CD4-positive, alpha-beta T cell (primary cell): ENCODE results near the gene BLCAP. TPM values are rescaled to one million over a fixed set of nuclear protein-coding genes. Genes with fewer than 3 reads are reported as not detected.
A peak's percentile ranks its signal among the peaks of the same experiment; 100 is the strongest.

Experiments used
- ATAC-seq: fragments of 200-7000 bp; cut with Tn5 transposase; one replicate; pipeline ENCODE4 v1.10.0; 2022; ENCODE audit warnings: mild to moderate bottlenecking; ENCODE audit not compliant: poor library complexity
- CTCF ChIA-PET: fragments of 350-600 bp; sonication (Branson Sonifier 250); formaldehyde crosslinking; loops from one replicate; lab custom pipeline; 2021; ENCODE audit warnings: antibody characterized with exemption, inconsistent platforms; lab: Charles Lee
- POLR2A ChIA-PET: fragments of 350-600 bp; sonication (Branson Sonifier 250); formaldehyde crosslinking; loops from one replicate; lab custom pipeline; 2021; ENCODE audit warnings: antibody characterized with exemption, inconsistent platforms; lab: Charles Lee
- DNase-seq, 14 experiments: peaks; one replicate each; pipeline ENCODE4 v3.0.0-alpha.2; 2013 to 2020; ENCODE audit warnings: mixed read lengths in 2 of 14
- H3K27ac ChIP-seq, 2 donors: one replicate each; pipeline versions ENCODE4 v1.5.1 to v1.7.0; 2013; ENCODE audit warnings: low read length in 2 of 2, low read depth in 1 of 2, mild to moderate bottlenecking in 1 of 2
- H3K27me3 ChIP-seq, 2 experiments: 1 replicate in 1 of 2; 2 replicates in 1 of 2; pipeline versions ENCODE4 v1.6.1 to v1.7.0; 2013; ENCODE audit warnings: low read length in 2 of 2, control low read depth in 1 of 2, mild to moderate bottlenecking in 1 of 2, moderate library complexity in 1 of 2; ENCODE audit not compliant: insufficient read depth in 2 of 2, control insufficient read depth in 1 of 2
- H3K36me3 ChIP-seq: one replicate; pipeline ENCODE4 v1.6.1; 2013; ENCODE audit warnings: low read length, control low read depth; ENCODE audit not compliant: insufficient read depth
- H3K4me1 ChIP-seq: one replicate; pipeline ENCODE4 v1.6.1; 2013; ENCODE audit warnings: low read length, control low read depth; ENCODE audit not compliant: insufficient read depth
- H3K4me3 ChIP-seq: one replicate; pipeline ENCODE4 v1.5.1; 2013; ENCODE audit warnings: mild to moderate bottlenecking, low read length, moderate library complexity
- H3K9me3 ChIP-seq, 2 experiments: 1 replicate in 1 of 2; 2 replicates in 1 of 2; pipeline versions ENCODE4 v1.6.1 to v1.7.0; 2013; ENCODE audit warnings: low read length in 2 of 2, mild to moderate bottlenecking in 2 of 2, control low read depth in 1 of 2, moderate library complexity in 1 of 2; ENCODE audit not compliant: control insufficient read depth in 1 of 2, insufficient read depth in 1 of 2
- H3K27ac Mint-ChIP-seq: one replicate; pipeline ENCODE4 v1.8.0; 2020; ENCODE audit warnings: mixed read lengths
- H3K27me3 Mint-ChIP-seq: one replicate; pipeline ENCODE4 v1.8.0; 2021; ENCODE audit warnings: mixed read lengths
- H3K36me3 Mint-ChIP-seq: one replicate; pipeline ENCODE4 v1.8.0; 2021; ENCODE audit warnings: low read depth, mixed read lengths
- H3K4me1 Mint-ChIP-seq: one replicate; pipeline ENCODE4 v1.8.0; 2021; ENCODE audit warnings: low read depth, mixed read lengths
- H3K4me3 Mint-ChIP-seq: one replicate; pipeline ENCODE4 v1.8.0; 2020; ENCODE audit warnings: mild to moderate bottlenecking, mixed read lengths
- H3K9me3 Mint-ChIP-seq: one replicate; pipeline ENCODE4 v1.8.0; 2020; ENCODE audit warnings: mixed read lengths
- CTCF ChIP-seq: fragments of 200-600 bp; IDR thresholded peaks from one replicate; pipeline ENCODE4 v1.8.0; 2022; ENCODE audit warnings: antibody characterized with exemption, mild to moderate bottlenecking
- intact Hi-C, 2 experiments: fragments of 100-400 bp; cut with DNase I in 1 of 2; cut with micrococcal nuclease in 1 of 2; formaldehyde crosslinking; loops; one replicate each; pipeline versions ENCODE4 v1.15.1 to v1.9.0; 2023 to 2025; cut with DNase I, micrococcal nuclease
- total RNA-seq, 174 experiments: library from RNA in 2 of 174; stranded (reverse) in 2 of 174; gene quantifications; one replicate each; pipeline ENCODE4 v1.2.3 and lab custom pipeline; 2021 to 2026

The BLCAP gene
- total RNA-seq, 2 experiments from 2014 or later, result 59.4 to 60.1 TPM

GRCh38 chr20:37519508-37520418 lies 7.9 kb downstream of the BLCAP start:
- DNase-seq, result peak in 1 of 14 experiments; percentile 26
- no peak for TF ChIP-seq CTCF
- H3K4me1 ChIP-seq, result peaks cover 28% of the 10 kb centered on the region
- no peak overlapping the region for H3K4me3 ChIP-seq
- intact Hi-C loops, result no loop called here
- no peaks in the 10 kb centered on the region for H3K27me3 ChIP-seq
- no peak overlapping the region for H3K27ac ChIP-seq
- no peaks in the 10 kb centered on the region for H3K27me3 Mint-ChIP-seq
- peaks cover 40% of the 10 kb centered on the region for H3K36me3 ChIP-seq
- POLR2A ChIA-PET, result interaction anchor here (0.7 kb wide), 1 partner anchor 285 kb away, joined by 3 read pairs; no protein-coding TSS in a partner anchor
- CTCF ChIA-PET, result no interaction called here
- peaks cover 49% of the 10 kb centered on the region for H3K4me1 Mint-ChIP-seq
- peak overlapping the region; percentile 15 for H3K4me3 Mint-ChIP-seq
- H3K36me3 Mint-ChIP-seq, result peaks cover 66% of the 10 kb centered on the region
- ATAC-seq, result no peak
- peaks cover 0 to 10% of the 10 kb centered on the region in 2 experiments for H3K9me3 ChIP-seq
- no peak overlapping the region for H3K27ac Mint-ChIP-seq
- H3K9me3 Mint-ChIP-seq, result no peaks in the 10 kb centered on the region

GRCh38 chr20:37518606-37519507 lies 8.8 kb downstream of the BLCAP start:
- POLR2A ChIA-PET, result interaction anchor here (0.7 kb wide), 1 partner anchor 284 kb away, joined by 3 read pairs; no protein-coding TSS in a partner anchor
- CTCF ChIA-PET, result no interaction called here
- ATAC-seq (no peak), DNase-seq (peak in 1 of 14 experiments; percentile 23)
- Mint-ChIP-seq H3K9me3 (no peaks in the 10 kb centered on the region), H3K27ac (no peak overlapping the region), H3K4me1 (peaks cover 40% of the 10 kb centered on the region), H3K4me3 (no peak overlapping the region), H3K36me3 (peaks cover 63% of the 10 kb centered on the region), H3K27me3 (no peaks in the 10 kb centered on the region)
- peaks cover 49% of the 10 kb centered on the region for H3K36me3 ChIP-seq
- no peaks in the 10 kb centered on the region for H3K27me3 ChIP-seq
- H3K4me3 ChIP-seq, result no peak overlapping the region
- H3K27ac ChIP-seq, result no peak overlapping the region
- H3K9me3 ChIP-seq, result peaks cover 0 to 10% of the 10 kb centered on the region in 2 experiments
- H3K4me1 ChIP-seq, result peaks cover 19% of the 10 kb centered on the region
- no peak for TF ChIP-seq CTCF
- intact Hi-C loops, result no loop called here

GRCh38 chr20:37518059-37518458 lies 9.6 kb downstream of the BLCAP start:
- peak in 1 of 14 experiments; percentile 5 for DNase-seq
- POLR2A ChIA-PET, result interaction anchor here (1.1 kb wide), 1 partner anchor 10 kb away, joined by 3 read pairs; the partner anchor contains the start of gene BLCAP
- Histone ChIP-seq H3K27me3 (no peaks in the 10 kb centered on the region), H3K9me3 (peaks cover 0 to 10% of the 10 kb centered on the region in 2 experiments), H3K4me1 (peaks cover 13% of the 10 kb centered on the region), H3K27ac (no peak overlapping the region), H3K4me3 (no peak overlapping the region), H3K36me3 (peaks cover 57% of the 10 kb centered on the region)
- peaks cover 59% of the 10 kb centered on the region for H3K36me3 Mint-ChIP-seq
- no peak for ATAC-seq
- no peaks in the 10 kb centered on the region for H3K9me3 Mint-ChIP-seq
- intact Hi-C loops, result no loop called here
- H3K4me1 Mint-ChIP-seq, result peaks cover 32% of the 10 kb centered on the region
- H3K27me3 Mint-ChIP-seq, result no peaks in the 10 kb centered on the region
- H3K4me3 Mint-ChIP-seq, result no peak overlapping the region
- TF ChIP-seq CTCF, result no peak
- CTCF ChIA-PET, result no interaction called here
- H3K27ac Mint-ChIP-seq, result no peak overlapping the region
